HG03045 (cell line): Measurements from ENCODE around the gene SSH2.
"Not testable (repeated sequence)": the region's sequence is repeated elsewhere in the genome, so short reads cannot be mapped to it uniquely, and the experiment has no call there.

Experiments used
- ATAC-seq: cut with Tn5 transposase; IDR thresholded peaks from one replicate; pipeline ENCODE4 v1.9.1; 2021; ENCODE audit warnings: mild to moderate bottlenecking, moderate library complexity; ENCODE audit not compliant: unreplicated experiment

Gene SSH2

DNA sequence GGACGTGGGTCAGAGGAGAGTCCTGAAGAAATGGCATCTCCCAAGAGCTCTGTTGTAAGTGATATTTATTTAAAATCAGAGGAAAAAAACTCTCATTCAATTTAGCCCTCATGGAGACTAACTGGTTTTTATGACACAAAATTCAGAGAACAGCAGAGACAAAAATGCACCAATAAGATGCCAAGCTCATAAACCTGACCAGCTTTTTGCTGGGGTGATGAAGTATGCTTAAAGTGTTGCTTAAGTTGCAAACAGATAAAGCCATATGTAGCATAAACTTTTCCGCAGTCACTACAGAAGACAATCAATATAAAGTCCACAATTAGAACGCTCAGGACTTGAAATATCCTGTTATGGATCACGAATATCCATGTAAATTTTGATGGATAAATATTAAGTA, 183.4 kb downstream of the SSH2 start:
- ATAC-seq = no peak

DNA sequence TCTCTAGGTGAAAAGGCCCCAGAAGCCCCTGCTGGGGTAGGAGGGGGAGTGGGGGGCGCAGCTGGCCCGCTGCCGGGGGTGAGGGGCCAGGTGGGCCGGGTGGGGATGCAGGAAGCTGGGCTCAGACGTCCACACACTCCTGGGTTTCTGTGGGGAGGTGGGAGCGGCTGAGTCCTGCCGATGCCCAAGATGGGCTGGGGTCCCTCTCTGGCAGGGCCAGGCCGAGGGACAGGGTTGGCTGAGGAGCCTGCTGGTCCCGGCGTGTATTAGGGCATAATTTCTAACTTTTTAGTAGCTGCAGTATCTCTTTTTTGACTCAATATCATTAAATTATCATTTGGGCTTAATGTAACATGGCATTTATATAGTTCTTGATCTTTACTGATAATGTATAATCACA, 185.9 kb downstream of the SSH2 start:
- no peak for ATAC-seq

DNA sequence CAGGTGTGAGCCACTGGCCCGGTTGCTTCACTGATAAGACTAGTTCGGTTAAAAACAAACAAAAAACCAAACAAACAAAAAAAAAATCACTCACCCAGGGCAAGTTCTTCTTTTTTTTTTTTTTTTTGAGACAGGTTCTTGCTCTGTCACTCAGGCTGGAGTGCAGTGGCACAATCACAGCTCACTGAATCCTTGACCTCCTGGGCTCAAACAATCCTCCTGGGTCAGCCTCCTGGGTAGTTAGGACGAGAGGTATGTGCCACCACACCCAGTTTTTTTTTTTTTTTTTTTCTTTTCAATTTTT, 187.9 kb downstream of the SSH2 start:
- ATAC-seq = no peak

DNA sequence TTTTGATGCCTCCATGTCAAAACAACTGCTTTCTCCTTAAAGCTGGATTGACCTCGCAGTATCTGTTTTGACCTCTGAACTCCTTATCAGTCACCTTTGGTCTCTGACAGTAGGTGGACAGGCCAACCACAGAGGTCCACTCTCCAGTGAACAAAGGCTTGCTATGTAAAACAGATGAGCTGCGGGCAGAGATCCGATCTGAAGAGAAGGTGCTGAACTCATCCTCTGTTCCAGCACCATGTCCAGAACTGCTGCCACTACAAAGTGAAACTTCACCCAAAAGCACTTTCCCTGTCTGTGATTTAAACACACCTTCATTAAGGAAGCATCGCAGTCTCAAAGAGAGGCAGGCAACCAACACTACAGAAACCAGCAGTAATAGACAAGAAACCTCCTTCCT, 190.0 kb downstream of the SSH2 start:
- ATAC-seq = no peak

DNA sequence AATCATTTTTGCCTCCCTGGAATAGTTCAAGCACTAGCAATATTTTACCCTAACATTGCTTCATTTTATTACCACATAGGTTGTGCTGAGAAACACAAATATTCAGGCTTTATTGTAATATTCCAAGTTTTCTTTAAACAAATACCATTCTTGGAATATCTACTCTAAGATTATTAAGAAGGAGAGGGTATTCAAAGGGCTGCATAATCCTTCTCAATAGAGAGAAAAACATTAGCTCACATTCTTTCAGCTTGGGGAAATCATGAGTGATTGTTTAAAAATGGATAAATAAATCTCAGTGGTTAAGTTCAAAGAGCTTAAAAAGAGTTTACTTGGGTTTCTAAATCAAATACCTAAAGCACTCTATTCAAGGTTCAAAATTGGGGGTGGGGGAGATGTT, 195.4 kb downstream of the SSH2 start:
- no peak for ATAC-seq

DNA sequence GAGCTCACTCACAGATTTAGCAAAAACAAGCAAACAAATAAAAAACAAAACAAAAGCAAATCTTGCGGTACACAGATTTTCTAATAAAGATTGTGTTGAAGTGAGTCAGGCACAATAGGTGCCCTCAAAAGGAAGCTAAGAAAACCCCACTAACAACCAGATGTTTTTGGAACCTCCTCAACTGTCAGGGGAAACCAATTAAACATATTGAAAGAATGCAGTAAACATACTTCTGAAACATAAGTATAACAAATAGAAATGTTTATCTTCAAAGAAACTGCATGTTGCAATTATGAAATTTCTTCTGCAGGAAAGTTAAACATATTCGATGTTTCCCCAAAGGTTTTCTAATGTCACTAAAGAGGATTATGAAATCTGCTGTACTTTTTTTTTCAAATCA, 196.9 kb downstream of the SSH2 start:
- no peak for ATAC-seq

DNA sequence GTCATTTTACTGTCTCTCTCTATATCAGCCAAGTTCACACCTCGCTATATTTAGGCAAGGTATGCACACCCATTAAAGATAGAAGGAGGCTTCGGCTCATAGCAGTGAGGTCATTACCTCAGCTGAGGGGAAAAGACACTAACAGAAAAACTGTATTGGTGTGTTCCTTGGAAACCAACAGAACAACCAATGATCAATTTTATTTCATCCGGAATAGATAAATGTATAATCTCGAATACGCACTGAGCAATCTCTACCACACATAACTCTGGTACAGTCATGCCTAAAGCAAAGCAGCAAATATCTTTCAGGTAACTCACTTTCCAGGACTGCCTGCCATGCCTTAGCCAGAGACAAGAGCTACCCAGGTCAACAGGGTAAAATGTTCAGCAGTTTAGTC, 197.4 kb downstream of the SSH2 start:
- no peak for ATAC-seq

DNA sequence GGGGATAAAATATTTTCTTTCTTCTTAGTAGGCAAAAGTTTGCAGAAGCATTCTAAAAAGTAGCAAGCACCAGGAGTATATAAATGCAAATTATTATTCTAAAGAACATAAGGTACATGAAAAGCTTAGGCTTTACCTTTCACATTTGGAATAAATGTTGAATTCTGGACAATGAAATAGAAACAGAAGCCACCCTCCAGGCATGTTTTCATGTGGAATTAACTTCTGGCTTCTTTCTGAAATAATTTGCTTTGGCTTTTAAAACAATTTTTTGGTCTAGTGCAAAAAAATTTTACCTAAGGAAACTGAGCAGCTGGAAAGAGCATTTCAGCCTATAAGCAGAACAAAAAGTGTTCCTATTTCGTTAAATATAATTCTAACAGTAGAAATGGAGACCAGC, 197.8 kb downstream of the SSH2 start:
- no peak for ATAC-seq

DNA sequence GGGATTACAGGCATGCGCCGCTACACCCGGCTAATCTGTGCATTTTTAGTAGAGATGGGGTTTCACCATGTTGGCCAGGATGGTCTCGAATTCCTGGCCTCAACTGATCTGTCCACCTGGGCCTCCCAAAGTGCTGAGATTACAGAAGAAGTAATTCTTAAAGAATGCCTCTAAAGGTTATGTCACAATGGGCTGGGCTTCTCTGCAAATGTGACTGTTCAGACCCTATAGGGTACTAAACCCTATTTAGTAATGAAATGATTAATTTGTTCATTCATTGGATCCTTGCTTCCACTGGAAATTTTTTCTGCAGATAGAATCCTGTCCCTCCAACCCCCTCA, 198.5 kb downstream of the SSH2 start:
- no peak for ATAC-seq

DNA sequence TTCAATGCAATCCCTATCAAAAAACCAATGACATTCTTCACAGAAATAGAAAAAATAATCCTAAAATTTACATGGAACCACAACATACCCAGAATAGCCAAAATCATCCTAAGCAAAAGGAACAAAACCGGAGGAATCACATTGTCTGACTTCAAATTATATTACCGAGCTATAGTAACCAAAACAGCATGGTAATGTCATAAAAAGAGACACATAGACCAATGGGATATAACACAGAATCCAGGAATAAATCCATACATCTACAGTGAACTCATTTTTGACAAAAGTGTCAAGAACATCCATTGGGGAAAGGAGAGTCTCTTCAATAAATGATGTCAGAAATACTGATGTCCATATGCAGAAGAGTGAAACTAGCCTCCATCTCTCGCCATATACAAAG, 201.5 kb downstream of the SSH2 start:
- no peak for ATAC-seq

DNA sequence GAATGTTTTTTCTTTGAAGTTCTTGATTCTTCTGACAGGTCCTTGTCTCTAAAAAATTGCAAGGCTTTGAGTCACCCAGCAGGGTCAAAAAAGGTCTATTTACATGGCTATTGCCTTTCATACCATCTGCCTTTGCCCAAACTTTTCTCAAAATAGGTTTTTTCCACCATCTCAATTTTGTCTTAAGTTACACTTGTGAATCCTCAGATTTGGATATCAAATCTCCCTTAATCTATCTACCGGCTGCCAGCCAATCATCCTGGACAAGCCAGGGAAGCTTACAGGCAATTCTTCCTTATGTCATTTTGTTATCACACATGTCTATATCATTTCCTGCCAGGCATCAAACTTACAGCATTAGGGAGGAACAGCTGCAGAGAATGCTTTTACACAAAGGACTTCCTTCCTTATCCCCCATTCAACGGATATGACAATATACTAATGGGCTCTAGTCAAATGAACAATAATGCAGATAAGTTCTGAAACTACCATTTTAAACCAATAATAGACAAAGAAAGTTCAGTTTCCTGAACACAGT, 203.2 kb downstream of the SSH2 start:
- no peak for ATAC-seq

DNA sequence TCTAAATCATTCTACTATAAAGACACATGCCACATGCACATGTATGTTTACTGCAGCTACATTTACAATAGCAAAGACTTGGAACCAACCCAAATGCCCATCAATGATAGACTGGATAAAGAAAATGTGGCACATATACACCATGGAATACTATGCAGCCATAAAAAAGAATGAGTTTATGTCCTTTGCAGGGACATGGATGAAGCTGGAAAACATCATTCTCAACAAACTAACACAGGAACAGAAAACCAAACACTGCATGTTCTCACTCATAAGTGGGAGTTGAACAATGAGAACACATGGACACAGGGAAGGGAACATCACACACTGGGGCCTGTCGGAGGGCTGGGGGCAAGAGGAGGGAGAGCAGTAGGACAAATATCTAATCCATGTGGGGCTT, 204.6 kb downstream of the SSH2 start:
- ATAC-seq = not testable (repeated sequence)

DNA sequence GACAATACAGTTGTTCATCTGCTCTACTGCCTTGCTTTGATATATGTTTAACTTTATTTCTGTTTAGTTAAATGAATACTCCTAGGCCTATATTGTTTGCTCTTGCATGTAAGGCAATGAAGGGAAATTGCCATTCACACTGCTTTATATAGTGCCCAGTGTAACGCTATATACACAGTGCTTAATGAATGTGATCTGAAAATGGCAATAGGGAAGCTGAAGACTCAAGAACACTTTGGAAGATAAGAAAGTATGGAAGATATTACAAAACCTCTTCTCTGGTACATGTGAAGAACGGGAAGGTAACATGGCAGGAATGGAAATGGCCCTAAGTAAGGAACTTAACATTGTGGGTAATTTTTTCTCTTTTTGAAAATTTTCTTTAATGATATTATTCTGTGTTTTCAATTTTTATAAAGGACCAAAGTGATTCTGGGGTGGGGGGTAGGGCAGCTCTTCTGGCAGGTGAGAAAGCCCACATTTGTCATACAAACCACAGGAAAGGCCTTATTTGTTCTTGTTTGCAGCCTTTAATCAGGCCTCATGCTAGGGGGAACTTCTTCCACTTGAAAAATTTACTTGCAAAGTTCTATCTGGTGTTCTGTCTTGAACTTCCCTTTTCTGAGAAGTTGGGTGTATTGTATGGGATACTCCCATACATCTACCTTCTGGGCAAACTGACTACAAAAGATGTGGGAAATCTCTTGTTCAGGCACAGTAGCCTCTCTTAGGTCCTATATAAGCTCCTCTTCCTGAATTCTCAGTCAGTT, 206.6 kb downstream of the SSH2 start:
- ATAC-seq = no peak

DNA sequence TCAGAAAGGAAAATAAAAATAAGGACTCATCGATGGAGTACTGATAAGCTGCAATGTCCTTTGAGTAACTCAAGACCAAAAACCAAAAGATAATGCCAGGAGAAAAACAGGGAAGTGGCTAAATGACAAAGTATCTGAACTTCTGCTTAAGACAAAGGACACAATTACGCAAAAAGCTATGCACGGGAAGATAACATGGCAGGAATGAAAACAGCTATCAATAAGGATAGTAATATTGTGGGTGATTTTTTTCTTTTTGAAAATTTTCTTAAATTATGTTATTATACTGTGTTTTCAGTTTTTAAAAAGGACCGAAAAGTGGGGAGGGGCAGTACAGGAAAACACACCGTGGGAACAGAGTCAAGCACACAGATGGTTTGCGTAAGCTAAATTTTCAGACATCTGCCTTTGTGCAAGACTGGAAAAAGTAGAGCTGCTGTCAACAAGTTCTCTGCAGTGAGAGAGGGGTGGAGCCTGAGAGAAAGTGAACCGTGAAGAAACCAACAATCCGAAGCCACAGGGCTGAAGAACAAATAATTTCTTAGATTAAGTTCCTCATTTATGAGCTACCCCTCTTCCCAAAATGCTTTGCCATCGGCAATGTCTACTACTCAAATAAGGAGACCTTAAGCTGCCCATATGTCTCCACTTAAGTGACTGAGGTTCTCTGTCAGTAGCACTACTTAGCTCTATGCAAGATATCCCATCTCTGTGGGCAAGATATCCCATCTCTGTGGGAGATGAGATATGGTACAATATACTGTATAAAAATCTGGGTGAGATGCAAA, 207.4 kb downstream of the SSH2 start:
- ATAC-seq = peak; percentile 75

DNA sequence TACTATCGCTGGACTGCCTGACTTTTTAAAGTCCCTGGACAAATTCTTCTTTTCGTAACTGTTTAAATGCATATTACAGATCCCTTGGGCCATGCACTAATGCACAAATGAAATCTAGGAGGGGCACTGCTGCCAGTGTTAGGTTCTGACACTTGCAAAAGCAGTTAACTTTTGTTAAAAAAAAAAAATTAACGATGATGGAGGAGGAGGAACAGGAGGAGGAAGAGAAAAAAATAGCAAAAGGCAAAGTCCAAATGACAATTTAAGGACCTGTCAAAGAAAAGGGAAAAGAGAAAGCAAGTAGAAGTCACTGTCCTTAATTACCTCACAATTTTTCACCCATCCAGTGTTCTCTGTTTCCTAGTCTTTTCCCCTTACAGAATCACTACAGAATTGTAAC, 209.5 kb downstream of the SSH2 start:
- no peak for ATAC-seq

DNA sequence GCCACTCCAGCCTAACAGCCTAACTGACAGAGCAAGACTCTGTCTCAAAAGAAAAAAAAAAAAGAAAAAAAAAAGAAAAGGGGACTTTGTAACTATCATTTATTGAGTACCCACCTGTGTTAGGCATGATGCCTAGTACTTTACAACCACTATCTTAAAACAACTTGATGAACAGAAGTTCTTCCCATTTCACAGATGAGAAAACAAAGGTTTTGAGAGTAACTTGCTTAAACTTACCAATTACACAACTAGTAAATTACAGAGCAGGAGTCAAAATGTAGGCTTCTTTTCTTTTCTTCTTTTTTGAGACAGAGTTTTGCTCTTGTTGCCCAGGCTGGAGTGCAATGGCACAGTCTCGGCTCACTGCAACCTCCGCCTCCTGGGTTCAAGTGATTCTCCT, 210.6 kb downstream of the SSH2 start:
- ATAC-seq = no peak

DNA sequence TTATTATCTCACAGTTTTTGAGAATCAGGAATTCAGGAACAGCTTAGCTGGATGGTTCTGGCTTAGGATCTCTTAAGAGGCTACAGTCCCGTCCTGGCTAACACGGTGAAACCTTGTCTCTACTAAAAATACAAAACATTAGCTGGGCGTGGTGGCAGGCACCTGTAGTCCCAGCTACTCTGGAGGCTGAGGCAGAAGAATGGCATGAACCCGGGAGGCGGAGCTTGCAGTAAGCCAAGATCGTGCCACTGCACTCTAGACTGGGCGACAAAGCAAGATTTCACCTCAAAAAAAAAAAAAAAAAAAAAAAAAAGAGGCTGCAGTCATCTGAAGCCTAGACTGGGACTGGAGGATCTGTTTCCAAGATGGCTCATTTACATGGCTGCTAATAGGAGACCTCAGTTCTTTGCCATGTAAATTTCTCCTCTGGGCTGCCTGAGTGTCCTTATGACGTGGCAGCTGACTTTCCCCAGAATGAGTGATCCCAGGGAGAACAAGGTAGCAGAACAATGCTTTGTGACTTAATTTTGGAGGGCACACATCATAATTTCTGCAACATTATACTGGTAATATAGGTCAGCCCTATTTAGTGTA, 211.5 kb downstream of the SSH2 start:
- no peak for ATAC-seq

DNA sequence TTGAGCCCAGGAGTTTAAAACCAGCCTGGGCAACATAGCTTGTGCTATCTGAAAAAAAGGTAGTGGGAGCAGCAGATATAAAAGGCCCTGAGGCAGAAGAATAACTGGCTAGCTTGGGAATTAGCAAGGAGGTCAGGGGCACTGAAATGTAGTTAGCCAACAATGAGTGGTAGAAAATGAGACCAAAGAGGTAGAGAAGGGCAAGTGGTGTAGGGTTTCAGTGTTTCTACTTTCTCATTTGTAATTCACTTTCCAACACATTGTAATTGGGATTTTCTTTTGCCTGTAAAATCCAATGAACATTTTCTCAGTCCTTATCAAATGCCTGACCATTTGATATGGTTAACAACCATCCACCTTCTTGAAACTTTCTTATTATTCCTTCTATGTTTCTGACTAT, 212.2 kb downstream of the SSH2 start:
- ATAC-seq = no peak

DNA sequence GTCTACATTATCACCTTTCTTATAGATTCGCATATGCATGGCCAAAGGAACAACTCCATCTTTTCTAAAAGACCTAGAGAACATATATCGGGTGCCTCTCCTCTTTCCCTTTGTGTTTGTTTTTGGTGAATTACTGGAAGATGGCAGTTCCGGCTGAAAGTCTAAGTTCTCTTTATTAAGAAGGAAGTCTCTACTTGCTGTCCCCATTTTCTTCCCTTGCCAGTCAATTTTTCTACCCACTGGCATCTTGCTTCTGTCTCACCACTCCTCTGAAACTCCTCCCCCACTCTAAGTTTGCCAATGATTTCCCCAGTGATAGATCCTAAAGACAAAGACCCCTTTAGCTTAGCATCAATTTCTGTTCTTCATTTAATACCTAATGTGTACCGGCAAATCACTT, 213.5 kb downstream of the SSH2 start:
- no peak for ATAC-seq

DNA sequence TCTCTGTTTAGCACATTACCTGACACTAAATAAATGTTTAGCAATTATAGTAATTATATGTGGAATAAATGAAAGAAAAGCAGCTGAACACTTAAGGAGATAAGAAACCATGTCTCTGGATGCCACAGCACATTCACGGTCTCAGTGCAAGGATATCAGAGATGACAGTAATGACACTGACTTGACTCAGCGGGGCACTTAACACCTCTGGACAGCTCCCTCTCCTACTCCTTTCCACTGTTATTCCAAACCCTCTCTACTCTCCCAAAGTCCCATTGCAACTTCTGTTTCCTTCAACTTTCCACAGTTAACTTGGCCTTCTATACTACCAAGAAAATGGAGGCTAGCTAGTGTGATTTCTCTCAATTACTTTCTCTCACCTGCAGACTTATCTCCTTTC, 214.3 kb downstream of the SSH2 start:
- ATAC-seq = no peak

DNA sequence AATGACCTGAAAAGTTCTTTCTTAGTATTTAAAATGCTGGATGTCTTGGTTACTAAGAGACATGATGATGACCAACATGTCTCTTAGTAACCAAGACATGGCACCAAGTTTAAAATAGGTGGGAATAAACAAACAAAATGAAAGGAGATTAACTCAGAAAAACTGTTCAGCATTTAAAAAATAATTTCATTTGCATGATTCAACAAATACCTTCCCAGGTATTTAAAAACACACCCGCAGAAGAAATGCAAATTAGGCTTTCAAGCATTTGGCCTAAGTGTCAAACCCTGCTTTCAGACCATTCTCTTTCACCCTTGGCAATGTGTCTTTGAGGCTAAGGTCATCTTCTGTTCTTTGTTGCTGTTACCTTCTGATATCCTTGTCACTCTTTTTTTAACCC, 215.9 kb downstream of the SSH2 start:
- no peak for ATAC-seq

DNA sequence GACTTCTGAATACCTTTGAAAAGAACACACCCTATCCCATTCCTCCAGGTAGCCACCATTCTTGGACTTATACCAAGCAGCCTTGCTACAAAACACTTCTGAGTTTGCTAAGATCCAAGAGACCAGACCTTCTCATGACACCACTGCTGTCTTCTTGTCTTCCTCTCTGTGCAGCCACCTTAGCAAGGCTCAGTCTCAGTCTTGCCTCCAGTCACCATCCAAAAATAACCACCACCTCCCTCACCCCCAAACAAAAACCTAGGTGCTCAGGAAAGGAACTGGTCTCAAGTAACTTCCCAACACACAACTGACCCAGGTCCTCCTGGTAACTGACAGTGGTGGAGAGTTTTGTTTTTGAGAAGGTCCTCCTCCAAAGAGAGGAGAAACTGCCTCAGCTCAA, 216.4 kb downstream of the SSH2 start:
- ATAC-seq = no peak
